Memory B cell (primary cell): ENCODE measurements around the gene ANKRD29.
"Not testable (repeated sequence)": the region's sequence is repeated elsewhere in the genome, so short reads cannot be mapped to it uniquely, and the experiment has no call there.

Source experiments
- ATAC-seq: fragments of 150-1000 bp; cut with Tn5 transposase; 2 replicates; pipeline ENCODE4 v1.10.0; 2021; ENCODE audit warnings: low read depth, mild to moderate bottlenecking, moderate library complexity
- DNase-seq, 2 donors: peaks; one replicate each; pipeline ENCODE4 v3.0.0; 2022; ENCODE audit warnings: low spot score in 2 of 2
- H3K27ac Mint-ChIP-seq: one replicate; pipeline ENCODE4 v1.8.0; 2022; ENCODE audit warnings: mild to moderate bottlenecking, moderate library complexity, mixed read lengths
- H3K27me3 Mint-ChIP-seq: one replicate; pipeline ENCODE4 v1.8.0; 2022; ENCODE audit warnings: mixed read lengths
- H3K36me3 Mint-ChIP-seq: one replicate; pipeline ENCODE4 v1.8.0; 2022; ENCODE audit warnings: mild to moderate bottlenecking, mixed read lengths
- H3K4me1 Mint-ChIP-seq: one replicate; pipeline ENCODE4 v1.8.0; 2022; ENCODE audit warnings: mixed read lengths
- H3K4me3 Mint-ChIP-seq: one replicate; pipeline ENCODE4 v1.8.0; 2022; ENCODE audit warnings: mild to moderate bottlenecking, moderate library complexity, mixed read lengths
- H3K9me3 Mint-ChIP-seq: one replicate; pipeline ENCODE4 v1.8.0; 2022; ENCODE audit warnings: mixed read lengths

The ANKRD29 gene

DNA sequence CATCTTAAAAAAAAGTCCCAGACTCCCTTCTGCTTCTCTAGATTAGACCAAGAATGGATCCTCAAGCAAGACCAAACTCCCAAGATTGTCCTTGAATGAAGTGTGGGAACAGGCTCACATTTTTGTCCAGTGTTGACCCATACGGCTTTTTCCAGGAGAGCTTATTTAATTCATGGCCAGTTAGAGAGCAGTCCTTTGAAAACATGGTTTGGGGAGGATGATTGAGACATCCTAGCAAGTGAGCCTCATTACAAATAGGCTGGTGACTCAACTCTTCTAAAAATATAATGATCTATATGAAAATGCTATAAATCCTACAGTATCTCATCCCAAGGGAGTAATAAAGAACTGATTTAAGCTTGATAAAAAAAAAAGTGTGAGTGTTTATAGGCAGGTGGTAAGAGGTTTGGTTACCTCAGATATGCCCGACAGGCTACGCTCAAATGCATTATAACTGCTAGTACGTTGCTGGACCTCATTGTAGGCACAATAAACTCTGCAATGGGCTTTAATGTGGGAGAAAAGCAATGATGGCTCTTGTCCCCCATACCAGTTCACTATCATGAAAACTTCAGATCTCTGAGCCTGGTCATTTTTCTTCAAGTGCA, 17.0 kb downstream of the ANKRD29 start:
- ATAC-seq (no peak), DNase-seq (no peak)
- Mint-ChIP-seq H3K9me3 (no peaks in the 10 kb centered on the region), H3K27ac (no peak overlapping the region), H3K4me3 (no peak overlapping the region), H3K36me3 (no peaks in the 10 kb centered on the region), H3K27me3 (peaks cover 15% of the 10 kb centered on the region), H3K4me1 (no peaks in the 10 kb centered on the region)

GRCh38 chr18:23643815-23644490, 18.8 kb downstream of the ANKRD29 start:
- ATAC-seq (no peak), DNase-seq (no peak)
- no peak overlapping the region for H3K4me3 Mint-ChIP-seq
- no peaks in the 10 kb centered on the region for H3K9me3 Mint-ChIP-seq
- no peaks in the 10 kb centered on the region for H3K36me3 Mint-ChIP-seq
- no peak overlapping the region for H3K27ac Mint-ChIP-seq
- peaks cover 12% of the 10 kb centered on the region for H3K27me3 Mint-ChIP-seq
- H3K4me1 Mint-ChIP-seq = no peaks in the 10 kb centered on the region

GRCh38 chr18:23641937-23642666, 20.6 kb downstream of the ANKRD29 start:
- no peaks in the 10 kb centered on the region for H3K4me1 Mint-ChIP-seq
- ATAC-seq (no peak), DNase-seq (no peak)
- H3K36me3 Mint-ChIP-seq = no peaks in the 10 kb centered on the region
- H3K27me3 Mint-ChIP-seq = peaks cover 8% of the 10 kb centered on the region
- H3K4me3 Mint-ChIP-seq = no peak overlapping the region
- no peak overlapping the region for H3K27ac Mint-ChIP-seq
- no peaks in the 10 kb centered on the region for H3K9me3 Mint-ChIP-seq

GRCh38 chr18:23641143-23641720, 21.5 kb downstream of the ANKRD29 start:
- H3K4me3 Mint-ChIP-seq = no peak overlapping the region
- ATAC-seq = no peak
- DNase-seq = no peak
- H3K36me3 Mint-ChIP-seq = no peaks in the 10 kb centered on the region
- H3K9me3 Mint-ChIP-seq = no peaks in the 10 kb centered on the region
- H3K27ac Mint-ChIP-seq = no peak overlapping the region
- H3K27me3 Mint-ChIP-seq = peaks cover 8% of the 10 kb centered on the region
- no peaks in the 10 kb centered on the region for H3K4me1 Mint-ChIP-seq

- Mint-ChIP-seq H3K27ac (no peak overlapping the region), H3K4me1 (no peaks in the 10 kb centered on the region)
Measured at GRCh38 chr18:23640052-23640451, 22.7 kb downstream of the ANKRD29 start.

DNA sequence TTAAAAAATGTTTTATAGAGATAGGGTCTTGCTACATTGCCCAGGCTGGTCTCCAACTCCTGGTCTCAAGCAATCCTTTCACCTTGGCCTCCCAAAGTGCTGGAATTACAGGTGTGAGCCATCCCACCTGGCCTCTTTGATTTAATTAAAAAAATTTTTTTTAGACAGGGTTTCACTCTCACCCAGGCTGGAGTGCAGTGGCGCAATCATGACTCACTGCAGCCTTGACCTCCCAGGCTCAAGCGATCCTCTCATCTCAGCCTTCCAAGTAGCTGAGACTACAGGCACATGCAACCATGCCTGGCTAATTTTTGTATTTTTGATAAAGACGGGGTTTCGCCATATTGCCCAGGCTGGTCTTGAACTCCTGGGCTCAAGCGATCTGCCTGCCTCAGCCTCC, 26.3 kb downstream of the ANKRD29 start:
- not testable (repeated sequence) for DNase-seq, H3K27ac Mint-ChIP-seq, ATAC-seq, H3K4me3 Mint-ChIP-seq, H3K36me3 Mint-ChIP-seq, H3K27me3 Mint-ChIP-seq, H3K4me1 Mint-ChIP-seq, H3K9me3 Mint-ChIP-seq

More at GRCh38 chr18:23640052-23640451, 22.7 kb downstream of the ANKRD29 start:
- Mint-ChIP-seq H3K9me3 (no peaks in the 10 kb centered on the region), H3K36me3 (no peaks in the 10 kb centered on the region), H3K27me3 (peaks cover 5% of the 10 kb centered on the region), H3K4me3 (no peak overlapping the region)
- DNase-seq (no peak), ATAC-seq (no peak)

DNA sequence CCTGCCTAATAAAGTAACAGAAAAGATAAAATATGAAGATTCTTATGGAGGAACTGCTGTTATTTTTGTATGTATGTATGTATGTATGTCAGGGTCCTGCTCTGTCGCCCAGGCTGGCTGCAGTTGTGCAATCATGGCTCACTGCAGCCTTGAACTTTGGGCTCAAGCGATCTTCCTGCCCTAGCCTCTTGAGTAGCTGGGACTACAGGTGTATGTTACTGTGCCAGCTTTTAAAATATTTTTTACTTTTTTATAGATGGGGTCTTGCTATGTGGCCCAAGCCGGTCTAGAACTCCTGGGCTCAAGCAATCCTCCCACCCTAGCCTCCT, 26.7 kb downstream of the ANKRD29 start:
- Mint-ChIP-seq H3K4me3 (no peak overlapping the region), H3K36me3 (no peaks in the 10 kb centered on the region), H3K27me3 (peaks cover 5% of the 10 kb centered on the region), H3K9me3 (no peaks in the 10 kb centered on the region), H3K4me1 (no peaks in the 10 kb centered on the region), H3K27ac (no peak overlapping the region)
- DNase-seq = no peak
- ATAC-seq = no peak

- Mint-ChIP-seq H3K9me3 (no peaks in the 10 kb centered on the region), H3K27me3 (peaks cover 5% of the 10 kb centered on the region), H3K36me3 (no peaks in the 10 kb centered on the region), H3K4me1 (no peaks in the 10 kb centered on the region), H3K4me3 (no peak overlapping the region), H3K27ac (no peak overlapping the region)
- no peak for ATAC-seq
- no peak for DNase-seq
Measured at GRCh38 chr18:23635283-23636070, 27.2 kb downstream of the ANKRD29 start.

DNA sequence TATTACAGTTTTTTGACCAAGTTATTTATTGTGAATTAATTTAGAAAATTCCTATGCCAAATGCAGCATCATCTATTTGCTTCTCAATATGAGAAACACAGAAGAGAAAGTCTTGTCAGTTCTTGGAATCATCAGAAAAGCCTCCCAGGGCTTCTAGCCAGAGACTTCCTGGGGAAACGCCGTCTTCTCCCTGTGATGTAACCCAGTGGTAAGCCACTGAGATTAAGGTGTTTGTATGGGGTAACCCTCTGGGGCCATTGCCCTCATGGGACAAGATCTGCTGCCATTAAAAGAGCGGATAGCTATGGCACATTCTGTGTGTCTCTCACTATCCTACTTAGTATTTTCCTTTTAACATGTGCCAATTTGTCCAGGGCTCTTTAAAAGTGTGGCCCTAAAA, 28.0 kb downstream of the ANKRD29 start:
- no peak overlapping the region for H3K4me3 Mint-ChIP-seq
- H3K27me3 Mint-ChIP-seq = peaks cover 5% of the 10 kb centered on the region
- ATAC-seq (no peak), DNase-seq (no peak)
- no peak overlapping the region for H3K27ac Mint-ChIP-seq
- no peaks in the 10 kb centered on the region for H3K4me1 Mint-ChIP-seq
- no peaks in the 10 kb centered on the region for H3K9me3 Mint-ChIP-seq
- no peaks in the 10 kb centered on the region for H3K36me3 Mint-ChIP-seq

DNA sequence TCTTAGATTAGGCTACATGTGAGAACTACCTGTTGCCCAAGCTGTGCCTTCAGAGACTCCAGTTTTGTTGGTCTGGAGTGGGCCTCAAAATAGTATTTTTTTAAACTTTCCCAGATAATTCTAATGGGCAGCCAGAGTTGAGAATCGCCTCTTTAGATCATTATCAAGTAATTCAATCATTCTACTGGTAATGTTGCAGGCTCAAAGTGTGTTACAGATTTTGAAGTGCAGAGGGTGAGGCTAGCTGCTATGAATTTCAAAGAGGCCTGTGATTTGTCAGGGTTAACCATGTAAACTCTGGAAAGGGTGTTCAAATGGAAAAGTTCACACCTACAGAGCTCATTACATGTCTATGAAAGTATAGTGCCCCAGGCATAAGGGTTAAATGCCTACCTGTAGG, 30.1 kb downstream of the ANKRD29 start:
- no peak for DNase-seq
- H3K9me3 Mint-ChIP-seq = no peaks in the 10 kb centered on the region
- ATAC-seq = no peak
- no peaks in the 10 kb centered on the region for H3K4me1 Mint-ChIP-seq
- H3K27me3 Mint-ChIP-seq = peaks cover 3% of the 10 kb centered on the region
- no peaks in the 10 kb centered on the region for H3K36me3 Mint-ChIP-seq
- no peak overlapping the region for H3K4me3 Mint-ChIP-seq
- no peak overlapping the region for H3K27ac Mint-ChIP-seq

DNA sequence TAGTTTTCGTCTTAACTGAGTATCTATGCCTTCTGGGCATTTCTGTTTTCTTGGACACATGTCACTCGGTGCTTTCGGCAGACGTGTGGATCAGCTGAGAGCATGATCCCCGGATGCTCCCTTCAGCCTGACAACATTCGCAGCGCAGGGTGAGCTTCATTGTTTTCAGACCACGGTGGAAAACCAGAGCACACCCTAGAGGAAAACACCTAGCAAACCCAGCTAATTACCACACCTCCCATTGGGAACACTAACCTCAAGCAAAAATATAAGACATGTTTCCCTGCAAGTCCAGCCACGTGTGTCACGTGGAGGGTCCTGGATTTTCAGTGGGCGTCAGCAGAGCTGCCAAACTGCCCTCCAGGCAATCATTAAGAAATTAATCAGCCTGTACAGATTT, 31.0 kb downstream of the ANKRD29 start:
- H3K36me3 Mint-ChIP-seq = no peaks in the 10 kb centered on the region
- no peak overlapping the region for H3K27ac Mint-ChIP-seq
- no peak overlapping the region for H3K4me3 Mint-ChIP-seq
- peaks cover 3% of the 10 kb centered on the region for H3K27me3 Mint-ChIP-seq
- ATAC-seq (no peak), DNase-seq (no peak)
- no peaks in the 10 kb centered on the region for H3K9me3 Mint-ChIP-seq
- no peaks in the 10 kb centered on the region for H3K4me1 Mint-ChIP-seq

- no peak for ATAC-seq
- no peaks in the 10 kb centered on the region for H3K9me3 Mint-ChIP-seq
Measured at GRCh38 chr18:23631312-23631711, 31.4 kb downstream of the ANKRD29 start.

DNA sequence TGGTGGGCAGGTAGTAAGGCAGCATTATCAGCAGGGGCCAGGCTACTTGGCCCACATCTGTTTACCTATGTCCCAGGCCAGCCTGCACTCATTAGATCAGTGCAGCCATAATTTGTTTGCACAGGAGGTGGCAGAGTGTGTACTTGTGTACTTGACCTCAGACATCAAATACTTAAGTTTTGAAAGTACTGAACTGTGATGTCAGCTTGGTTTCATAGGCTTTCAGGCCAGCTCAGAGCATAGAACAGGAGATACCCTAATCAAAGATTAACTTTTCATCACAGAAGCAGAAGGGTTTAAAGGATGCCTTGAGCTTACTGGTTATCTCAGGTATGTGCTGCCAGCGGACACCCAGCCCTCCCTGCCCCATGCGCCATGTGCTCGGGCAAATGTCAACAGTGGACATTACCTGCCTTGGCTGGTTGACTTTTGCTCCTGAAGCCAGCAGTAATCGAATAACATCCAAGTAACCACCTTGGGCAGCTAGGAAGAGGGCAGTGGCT, 33.2 kb downstream of the ANKRD29 start:
- no peaks in the 10 kb centered on the region for H3K4me1 Mint-ChIP-seq
- no peaks in the 10 kb centered on the region for H3K9me3 Mint-ChIP-seq
- DNase-seq (no peak), ATAC-seq (no peak)
- H3K4me3 Mint-ChIP-seq = no peak overlapping the region
- H3K36me3 Mint-ChIP-seq = no peaks in the 10 kb centered on the region
- H3K27ac Mint-ChIP-seq = no peak overlapping the region
- H3K27me3 Mint-ChIP-seq = peaks cover 3% of the 10 kb centered on the region

More at GRCh38 chr18:23631312-23631711, 31.4 kb downstream of the ANKRD29 start:
- Mint-ChIP-seq H3K27me3 (peaks cover 3% of the 10 kb centered on the region), H3K4me3 (no peak overlapping the region), H3K36me3 (no peaks in the 10 kb centered on the region), H3K4me1 (no peaks in the 10 kb centered on the region), H3K27ac (no peak overlapping the region)
- no peak for DNase-seq

DNA sequence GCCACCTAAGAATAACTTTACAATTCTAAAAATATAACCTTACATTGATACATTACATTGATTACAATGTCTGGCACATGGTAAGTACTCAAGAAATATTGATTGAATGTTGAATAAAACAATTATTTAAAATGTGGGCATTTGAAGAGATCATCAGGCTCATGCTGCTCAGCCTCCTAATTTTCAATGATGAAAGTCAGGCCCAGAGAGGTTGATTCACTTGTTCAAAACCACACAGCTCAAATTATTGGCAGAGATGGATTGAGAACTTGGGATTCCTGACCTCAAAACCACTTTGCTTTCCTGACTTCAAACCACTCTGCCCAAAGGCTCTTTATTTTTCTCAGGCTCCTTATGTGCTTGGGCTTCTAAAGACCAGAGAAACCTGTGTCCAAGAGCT, 34.7 kb downstream of the ANKRD29 start:
- Mint-ChIP-seq H3K36me3 (no peaks in the 10 kb centered on the region), H3K4me3 (no peak overlapping the region), H3K27me3 (no peaks in the 10 kb centered on the region), H3K9me3 (no peaks in the 10 kb centered on the region), H3K4me1 (no peaks in the 10 kb centered on the region), H3K27ac (no peak overlapping the region)
- DNase-seq = no peak
- ATAC-seq = no peak
